Neural cell (in vitro differentiated cells): ENCODE measurements around the gene PANX1. TPM values are rescaled to one million over a fixed set of nuclear protein-coding genes. Genes with fewer than 3 reads are reported as not detected.

ENCODE experiments used
- H2AFZ ChIP-seq: fragments of 200-600, 300-800 bp; sonication (generic), shearing (Covaris generic); 2 replicates; pipeline ENCODE4 v1.6.0; 2014; ENCODE audit warnings: low read depth, mild to moderate bottlenecking, antibody characterized with exemption, low read length, moderate library complexity
- H3F3A ChIP-seq: fragments of 200-600 bp; shearing (Covaris generic); 2 replicates; pipeline ENCODE4 v1.6.1; 2016; ENCODE audit warnings: mild to moderate bottlenecking, moderate library complexity, mixed read lengths, antibody characterized with exemption, low read length; ENCODE audit not compliant: insufficient read depth, poor library complexity, severe bottlenecking
- H3K27ac ChIP-seq: fragments of 200-600, 300-800 bp; sonication (generic), shearing (Covaris generic); 2 replicates; pipeline ENCODE4 v1.5.1; 2014; ENCODE audit warnings: mild to moderate bottlenecking, low read length, moderate library complexity
- H3K27me3 ChIP-seq: fragments of 300-800, 200-600 bp; sonication (generic), shearing (Covaris generic); 2 replicates; pipeline ENCODE4 v1.6.0; 2014; ENCODE audit warnings: mild to moderate bottlenecking, low read depth, low read length, moderate library complexity; ENCODE audit not compliant: insufficient read depth
- H3K36me3 ChIP-seq: fragments of 300-800, 200-600 bp; sonication (generic), shearing (Covaris generic); 2 replicates; pipeline ENCODE4 v1.5.1; 2014; ENCODE audit warnings: mild to moderate bottlenecking, antibody characterized with exemption, low read length, moderate library complexity; ENCODE audit not compliant: insufficient read depth
- H3K4me2 ChIP-seq: fragments of 300-800, 200-600 bp; sonication (generic), shearing (Covaris generic); 2 replicates; pipeline ENCODE4 v1.6.0; 2014; ENCODE audit warnings: mild to moderate bottlenecking, low read length
- H3K4me3 ChIP-seq: fragments of 300-800, 200-600 bp; sonication (generic), shearing (Covaris generic); 2 replicates; pipeline ENCODE4 v1.5.1; 2014; ENCODE audit warnings: mild to moderate bottlenecking, low read length, moderate library complexity
- H3K79me2 ChIP-seq: fragments of 200-600 bp; shearing (Covaris generic); replicated peaks from 2 replicates; pipeline ENCODE4 v1.6.0; 2014; ENCODE audit warnings: mild to moderate bottlenecking, low read length, moderate library complexity; ENCODE audit not compliant: insufficient read depth
- H3K9ac ChIP-seq: fragments of 300-800, 200-600 bp; sonication (generic), shearing (Covaris generic); 2 replicates; pipeline ENCODE4 v1.6.1; 2016; ENCODE audit warnings: mild to moderate bottlenecking, low read length, mixed read lengths
- H3K9me2 ChIP-seq: fragments of 200-600 bp; shearing (Covaris generic); 2 replicates; pipeline ENCODE4 v1.6.1; 2016; ENCODE audit warnings: mild to moderate bottlenecking, low read length, mixed read lengths; ENCODE audit not compliant: insufficient read depth
- H3K9me3 ChIP-seq: fragments of 200-600, 300-800 bp; sonication (generic), shearing (Covaris generic); 2 replicates; pipeline ENCODE4 v1.6.1; 2016; ENCODE audit warnings: mild to moderate bottlenecking, mixed run types, low read length, moderate library complexity, mixed read lengths
- H4K20me1 ChIP-seq: fragments of 200-600 bp; shearing (Covaris generic); 2 replicates; pipeline ENCODE4 v1.6.1; 2016; ENCODE audit warnings: mild to moderate bottlenecking, mixed run types; ENCODE audit not compliant: insufficient read depth
- CTCF ChIP-seq: fragments of 450-650 bp; IDR thresholded peaks from 2 replicates; pipeline ENCODE4 v1.5.1; 2014; ENCODE audit warnings: antibody characterized with exemption, mild to moderate bottlenecking, moderate library complexity; ENCODE audit not compliant: poor library complexity, severe bottlenecking
- EP300 ChIP-seq: fragments of 450-650 bp; conservative IDR thresholded peaks from 2 replicates; pipeline ENCODE4 v1.6.1; 2014; ENCODE audit warnings: antibody characterized with exemption, mild to moderate bottlenecking, moderate library complexity; ENCODE audit not compliant: poor library complexity, severe bottlenecking
- EZH2 ChIP-seq: fragments of 200-600, 300-800 bp; shearing (Covaris generic), sonication (generic); IDR thresholded peaks from 2 replicates; pipeline ENCODE4 v1.6.1; 2014; ENCODE audit warnings: antibody characterized with exemption, low read length, borderline replicate concordance, mild to moderate bottlenecking; ENCODE audit not compliant: insufficient read depth, poor library complexity, severe bottlenecking
- MXI1 ChIP-seq: fragments of 450-650 bp; conservative IDR thresholded peaks from 2 replicates; pipeline ENCODE4 v1.6.1; 2014; ENCODE audit warnings: antibody characterized with exemption, mild to moderate bottlenecking; ENCODE audit not compliant: poor library complexity, severe bottlenecking
- POLR2AphosphoS5 ChIP-seq: IDR thresholded peaks from 2 replicates; pipeline ENCODE4 v1.6.1; 2012
- RAD21 ChIP-seq: fragments of 450-650 bp; conservative IDR thresholded peaks from 2 replicates; pipeline ENCODE4 v1.6.1; 2014; ENCODE audit warnings: antibody characterized with exemption, mild to moderate bottlenecking, moderate library complexity
- REST ChIP-seq: IDR thresholded peaks from 2 replicates; pipeline ENCODE4 v1.6.1; 2012; ENCODE audit warnings: borderline replicate concordance
- SMC3 ChIP-seq: fragments of 450-650 bp; conservative IDR thresholded peaks from 2 replicates; pipeline ENCODE4 v1.6.1; 2014; ENCODE audit warnings: antibody characterized with exemption, mild to moderate bottlenecking, moderate library complexity; ENCODE audit not compliant: poor library complexity
- TAF1 ChIP-seq: IDR thresholded peaks from 2 replicates; pipeline ENCODE4 v1.6.1; 2012; ENCODE audit warnings: low read depth
- polyA plus RNA-seq: library from polyadenylated mRNA; depleted of rRNA; stranded (reverse); fragments of >200 nt; gene quantifications from 2 replicates; pipeline ENCODE4 v1.2.3, GENCODE V29; 2014

PANX1 gene
- polyA plus RNA-seq, 1 donor from 2014 or later, result 48.0 TPM

GRCh38 chr11:94178331-94178730 is 49.7 kb downstream of the PANX1 start:
- no peaks in the 10 kb centered on the region for H4K20me1 ChIP-seq
- no peak overlapping the region for H3K27ac ChIP-seq
- H3F3A ChIP-seq, result no peaks in the 10 kb centered on the region
- no peak overlapping the region for H3K4me2 ChIP-seq
- TF ChIP-seq EP300, result no peak
- H3K27me3 ChIP-seq, result no peaks in the 10 kb centered on the region
- H3K4me3 ChIP-seq, result no peak overlapping the region
- peaks cover 26% of the 10 kb centered on the region for H3K79me2 ChIP-seq
- no peaks in the 10 kb centered on the region for H3K36me3 ChIP-seq
- H2AFZ ChIP-seq, result no peak overlapping the region
- H3K9me2 ChIP-seq, result no peaks in the 10 kb centered on the region
- H3K9ac ChIP-seq, result no peak overlapping the region
- no peaks in the 10 kb centered on the region for H3K9me3 ChIP-seq

GRCh38 chr11:94179696-94180095 is 51.1 kb downstream of the PANX1 start:
- Histone ChIP-seq H3K9me3 (no peaks in the 10 kb centered on the region), H3K27ac (no peak overlapping the region), H3K4me2 (no peak overlapping the region), H3K36me3 (no peaks in the 10 kb centered on the region), H3K79me2 (peaks cover 18% of the 10 kb centered on the region), H3F3A (no peaks in the 10 kb centered on the region), H3K9ac (no peak overlapping the region), H3K4me3 (no peak overlapping the region), H3K9me2 (no peaks in the 10 kb centered on the region), H4K20me1 (no peaks in the 10 kb centered on the region), H3K27me3 (no peaks in the 10 kb centered on the region), H2AFZ (no peak overlapping the region)
- TF ChIP-seq REST (no peak), RAD21 (no peak), MXI1 (no peak), TAF1 (no peak), CTCF (no peak), EP300 (no peak), POLR2AphosphoS5 (no peak), SMC3 (no peak), EZH2 (no peak)

GRCh38 chr11:94181526-94181925 is 52.9 kb downstream of the PANX1 start:
- peaks cover 4% of the 10 kb centered on the region for H3K79me2 ChIP-seq
- no peak overlapping the region for H3K4me3 ChIP-seq
- no peak for TF ChIP-seq MXI1
- no peak for TF ChIP-seq RAD21
- TF ChIP-seq EZH2, result no peak
- no peak for TF ChIP-seq CTCF
- TF ChIP-seq REST, result no peak
- no peak for TF ChIP-seq POLR2AphosphoS5
- no peak for TF ChIP-seq EP300
- no peak for TF ChIP-seq SMC3
- TF ChIP-seq TAF1, result no peak
- no peaks in the 10 kb centered on the region for H3F3A ChIP-seq
- H3K9ac ChIP-seq, result no peak overlapping the region
- H3K27me3 ChIP-seq, result no peaks in the 10 kb centered on the region
- no peak overlapping the region for H2AFZ ChIP-seq
- H4K20me1 ChIP-seq, result no peaks in the 10 kb centered on the region
- H3K27ac ChIP-seq, result no peak overlapping the region
- H3K36me3 ChIP-seq, result peaks cover 5% of the 10 kb centered on the region
- no peak overlapping the region for H3K4me2 ChIP-seq
- no peaks in the 10 kb centered on the region for H3K9me2 ChIP-seq
- H3K9me3 ChIP-seq, result no peaks in the 10 kb centered on the region
